Liver (tissue), 3 donors: ENCODE results near the gene GPR18.

Experiments used
- ATF3 ChIP-seq: IDR thresholded peaks from 2 replicates; pipeline ENCODE4 v1.6.1; 2016; ENCODE audit warnings: antibody characterized with exemption
- CTCF ChIP-seq: fragments of 150-350 bp; IDR thresholded peaks from 2 replicates; pipeline ENCODE4 v1.5.1; 2017; ENCODE audit warnings: improper control_type of control experiment, low read depth, low read length; ENCODE audit not compliant: missing input control
- EGR1 ChIP-seq, 2 donors: IDR thresholded peaks; 2 replicates each; pipeline ENCODE4 v1.6.1; 2016 to 2018; ENCODE audit warnings: antibody characterized with exemption in 2 of 2, low read depth in 2 of 2
- FOXA1 ChIP-seq: IDR thresholded peaks from 2 replicates; pipeline ENCODE4 v1.6.1; 2016; ENCODE audit warnings: antibody characterized with exemption
- FOXA2 ChIP-seq: IDR thresholded peaks from 2 replicates; pipeline ENCODE4 v1.6.1; 2016; ENCODE audit warnings: antibody characterized with exemption
- GABPA ChIP-seq, 2 donors: IDR thresholded peaks in 1 of 2; conservative IDR thresholded peaks in 1 of 2; 2 replicates each; pipeline ENCODE4 v1.6.1; 2016; ENCODE audit warnings: antibody characterized with exemption in 2 of 2, mild to moderate bottlenecking in 1 of 2, moderate library complexity in 1 of 2
- HNF4G ChIP-seq: IDR thresholded peaks from 2 replicates; pipeline ENCODE4 v1.6.1; 2016; ENCODE audit warnings: antibody characterized with exemption
- JUND ChIP-seq, 2 donors: IDR thresholded peaks; 2 replicates each; pipeline ENCODE4 v1.6.1; 2016; ENCODE audit warnings: antibody characterized with exemption in 2 of 2
- MAX ChIP-seq: IDR thresholded peaks from 2 replicates; pipeline ENCODE4 v1.6.1; 2016; ENCODE audit warnings: antibody characterized with exemption
- REST ChIP-seq: IDR thresholded peaks from 2 replicates; pipeline ENCODE4 v1.6.1; 2016; ENCODE audit warnings: antibody characterized with exemption, mild to moderate bottlenecking
- RXRA ChIP-seq, 2 donors: IDR thresholded peaks; 2 replicates each; pipeline ENCODE4 v1.6.1; 2017 to 2018; ENCODE audit warnings: antibody characterized with exemption in 2 of 2, mild to moderate bottlenecking in 1 of 2
- SP1 ChIP-seq: IDR thresholded peaks from 2 replicates; pipeline ENCODE4 v1.6.1; 2018; ENCODE audit warnings: antibody characterized with exemption, mild to moderate bottlenecking
- TAF1 ChIP-seq: conservative IDR thresholded peaks from 2 replicates; pipeline ENCODE4 v1.6.1; 2016; ENCODE audit warnings: antibody characterized with exemption, mild to moderate bottlenecking
- YY1 ChIP-seq: IDR thresholded peaks from 2 replicates; pipeline ENCODE4 v1.6.1; 2016; ENCODE audit warnings: antibody characterized with exemption, mild to moderate bottlenecking
- donor health status: healthy.
- donor health status: healthy.

GRCh38 chr13:99254830-99255229 lies 3.3 kb downstream of the GPR18 start:
- TF ChIP-seq CTCF (no peak), RXRA (IDR thresholded peaks at IDR 0.05) (no peak), YY1 (no peak), GABPA (IDR thresholded peaks at IDR 0.05 in 1 of 2, conservative IDR thresholded peaks at IDR 0.05 in 1 of 2) (no peak), JUND (IDR thresholded peaks at IDR 0.05) (no peak), REST (no peak), TAF1 (no peak), HNF4G (no peak), ATF3 (no peak), FOXA1 (no peak), MAX (no peak), SP1 (no peak), EGR1 (IDR thresholded peaks at IDR 0.05; ENCODE audit: low read depth in 2 of 2) (no peak), FOXA2 (no peak)
